ENCODE data around the gene CD300LF. TPM values are rescaled to one million over a fixed set of nuclear protein-coding genes. Genes with fewer than 3 reads are reported as not detected.
A peak's percentile ranks its signal among the peaks of the same experiment; 100 is the strongest.

Gene CD300LF
- total RNA-seq, 3 donors from 2014 or later (not counting 1 experiment from before 2014, with no cell fraction given): 1.9 to 10.6 (median 8.7) TPM

- TF ChIP-seq CTCF (IDR thresholded peaks at IDR 0.05): no peak
- WGBS (ENCODE audit: insufficient coverage): 43% methylated on average over 15 of the region's 16 CpGs
- H3K4me1 ChIP-seq (ENCODE audit: control insufficient read depth, insufficient read depth, low read length): peaks cover 62% of the 10 kb centered on the region
- Mint-ChIP-seq H3K9me3 (no peaks in the 10 kb centered on the region), H3K4me3 (peak overlapping the region; percentile 53), H3K27me3 (ENCODE audit: low read depth in 2 of 2) (peaks cover 0 to 4% of the 10 kb centered on the region in 2 donors), H3K36me3 (no peaks in the 10 kb centered on the region), H3K4me1 (no peaks in the 10 kb centered on the region), H3K27ac (peak overlapping the region in 1 of 2 donors; percentile 56)
- H3K4me3 ChIP-seq (ENCODE audit: low read length): no peak overlapping the region
- H3K36me3 ChIP-seq (ENCODE audit: control insufficient read depth, insufficient read depth, low read length): no peaks in the 10 kb centered on the region
- H3K9me3 ChIP-seq (ENCODE audit: control insufficient read depth, insufficient read depth, low read length): peaks cover 7% of the 10 kb centered on the region
- peak overlapping the region; percentile 63 for H3K27ac ChIP-seq (ENCODE audit: low read length)
- intact Hi-C loops (cut with micrococcal nuclease): no loop called here
- DNase-seq (peak; percentile 75 to 83), ATAC-seq (peak; percentile 76 to 91 (median 91))
- no peaks in the 10 kb centered on the region for H3K27me3 ChIP-seq (ENCODE audit: control insufficient read depth, insufficient read depth, low read length)
Measured at GRCh38 chr17:74730491-74731346, 18.0 kb upstream of the CD300LF start.

DNA sequence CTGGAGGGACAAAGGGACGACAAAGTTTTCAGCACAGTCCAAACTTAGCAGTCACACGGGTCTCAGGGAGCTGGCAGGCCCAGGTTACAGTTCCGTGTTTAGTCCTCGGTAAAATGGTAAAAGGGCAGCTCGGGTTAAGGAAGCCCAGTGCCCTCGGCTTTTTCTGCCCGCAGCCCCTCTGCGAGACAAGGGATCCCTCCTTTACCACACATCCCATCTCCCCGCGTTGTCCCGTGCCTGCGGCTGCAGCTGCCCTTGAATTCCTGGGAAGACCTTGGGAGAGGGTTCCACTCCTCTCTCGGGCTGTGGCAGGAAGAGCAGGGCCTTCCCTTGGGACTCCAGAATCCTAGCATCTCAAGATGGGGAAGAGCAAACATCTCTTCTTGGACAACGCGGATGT is 17.1 kb upstream of the CD300LF start:
- intact Hi-C loops (cut with micrococcal nuclease): no loop called here
- H3K9me3 ChIP-seq (ENCODE audit: control insufficient read depth, insufficient read depth, low read length): peaks cover 7% of the 10 kb centered on the region
- no peaks in the 10 kb centered on the region for H3K36me3 Mint-ChIP-seq
- no peak overlapping the region for H3K27ac ChIP-seq (ENCODE audit: low read length)
- TF ChIP-seq CTCF (IDR thresholded peaks at IDR 0.05): no peak
- 97% methylated on average over 15 of the region's 15 CpGs for WGBS (ENCODE audit: insufficient coverage)
- H3K9me3 Mint-ChIP-seq: no peaks in the 10 kb centered on the region
- no peaks in the 10 kb centered on the region for H3K27me3 ChIP-seq (ENCODE audit: control insufficient read depth, insufficient read depth, low read length)
- no peak overlapping the region for H3K4me3 Mint-ChIP-seq
- no peaks in the 10 kb centered on the region for H3K36me3 ChIP-seq (ENCODE audit: control insufficient read depth, insufficient read depth, low read length)
- no peak overlapping the region for H3K4me3 ChIP-seq (ENCODE audit: low read length)
- ATAC-seq (no peak), DNase-seq (no peak)
- H3K4me1 Mint-ChIP-seq: no peaks in the 10 kb centered on the region
- peaks cover 0 to 3% of the 10 kb centered on the region in 2 donors for H3K27me3 Mint-ChIP-seq (ENCODE audit: low read depth in 2 of 2)
- H3K27ac Mint-ChIP-seq: peak overlapping the region in 1 of 2 donors; percentile 56
- peaks cover 57% of the 10 kb centered on the region for H3K4me1 ChIP-seq (ENCODE audit: control insufficient read depth, insufficient read depth, low read length)

- no peaks in the 10 kb centered on the region for H3K27me3 Mint-ChIP-seq (ENCODE audit: low read depth in 2 of 2)
- intact Hi-C loops (cut with micrococcal nuclease): no loop called here
- H3K36me3 Mint-ChIP-seq: no peaks in the 10 kb centered on the region
- H3K4me1 Mint-ChIP-seq: peaks cover 3% of the 10 kb centered on the region in 2 donors
- peaks cover 53% of the 10 kb centered on the region for H3K4me1 ChIP-seq (ENCODE audit: control insufficient read depth, insufficient read depth, low read length)
- no peaks in the 10 kb centered on the region for H3K27me3 ChIP-seq (ENCODE audit: control insufficient read depth, insufficient read depth, low read length)
- no peaks in the 10 kb centered on the region for H3K36me3 ChIP-seq (ENCODE audit: control insufficient read depth, insufficient read depth, low read length)
- no peak overlapping the region for H3K4me3 ChIP-seq (ENCODE audit: low read length)
- no peak overlapping the region for H3K27ac Mint-ChIP-seq
- H3K27ac ChIP-seq (ENCODE audit: low read length): no peak overlapping the region
- no peak for TF ChIP-seq CTCF (IDR thresholded peaks at IDR 0.05)
- no peak overlapping the region for H3K4me3 Mint-ChIP-seq
- no peak for DNase-seq
- H3K9me3 Mint-ChIP-seq: no peaks in the 10 kb centered on the region
- no peak for ATAC-seq
- peaks cover 7% of the 10 kb centered on the region for H3K9me3 ChIP-seq (ENCODE audit: control insufficient read depth, insufficient read depth, low read length)
- 98% methylated on average over 5 of the region's 5 CpGs for WGBS (ENCODE audit: insufficient coverage)
Measured at GRCh38 chr17:74729368-74729767, 16.6 kb upstream of the CD300LF start.
